Smooth muscle cell of bladder (primary cell): ENCODE results near the gene TIGD3. TPM values are rescaled to one million over a fixed set of nuclear protein-coding genes. Genes with fewer than 3 reads are reported as not detected.

ENCODE experiments used
- total RNA-seq: library from RNA; depleted of rRNA; stranded (reverse); fragments of >200 nt; gene quantifications from 2 replicates; pipeline ENCODE4 v1.2.3, GENCODE V29; 2014

Gene TIGD3, protein sequence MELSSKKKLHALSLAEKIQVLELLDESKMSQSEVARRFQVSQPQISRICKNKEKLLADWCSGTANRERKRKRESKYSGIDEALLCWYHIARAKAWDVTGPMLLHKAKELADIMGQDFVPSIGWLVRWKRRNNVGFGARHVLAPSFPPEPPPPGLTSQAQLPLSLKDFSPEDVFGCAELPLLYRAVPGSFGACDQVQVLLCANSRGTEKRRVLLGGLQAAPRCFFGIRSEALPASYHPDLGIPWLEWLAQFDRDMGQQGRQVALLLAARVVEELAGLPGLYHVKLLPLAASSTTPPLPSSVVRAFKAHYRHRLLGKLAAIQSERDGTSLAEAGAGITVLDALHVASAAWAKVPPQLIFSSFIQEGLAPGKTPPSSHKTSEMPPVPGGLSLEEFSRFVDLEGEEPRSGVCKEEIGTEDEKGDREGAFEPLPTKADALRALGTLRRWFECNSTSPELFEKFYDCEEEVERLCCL
- total RNA-seq: 0.14 and 0.18 TPM in 2 replicates

DNA sequence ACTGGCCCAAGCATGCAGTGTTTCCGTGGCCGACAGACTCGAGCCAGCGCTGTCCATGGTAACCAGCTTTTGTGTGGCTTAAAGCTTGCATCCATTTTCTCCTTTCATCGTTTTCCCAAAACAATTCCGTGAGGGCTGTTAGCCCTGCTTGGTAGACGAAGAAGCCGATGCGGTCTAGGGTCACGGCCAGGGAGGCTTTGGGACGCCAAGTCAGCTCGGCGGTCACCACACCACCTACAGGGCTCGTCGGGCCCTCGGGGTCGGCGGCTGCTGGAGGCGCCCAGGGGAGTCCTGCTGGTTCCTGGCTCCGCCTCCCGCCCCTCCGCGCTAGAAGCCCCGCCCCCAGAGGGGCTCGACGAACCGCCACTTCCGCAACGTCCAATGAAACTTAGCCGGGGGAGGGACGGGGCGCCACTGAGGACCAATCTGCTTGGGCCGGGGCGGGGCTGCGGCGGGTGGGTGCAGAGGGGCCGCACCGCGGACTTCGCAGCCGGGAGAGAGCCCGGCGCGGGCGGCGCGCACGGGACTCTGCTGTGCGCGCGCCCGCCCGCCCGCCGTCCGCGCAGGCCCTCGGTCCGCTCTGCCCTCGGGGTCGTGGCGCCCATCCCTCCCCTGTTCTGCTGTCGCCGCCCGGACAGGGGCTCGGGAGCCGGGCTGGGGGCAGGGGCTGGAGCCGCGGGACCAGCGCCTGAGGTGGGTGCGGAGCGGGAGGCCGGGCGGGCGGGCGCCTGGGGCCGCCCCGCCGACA is at the start of gene TIGD3:
Gene TIGD3 (plus strand): TSS at position 487 of the 748 bp plus-strand sequence. CDS start 1,058 bp downstream, outside the sequence.

DNA sequence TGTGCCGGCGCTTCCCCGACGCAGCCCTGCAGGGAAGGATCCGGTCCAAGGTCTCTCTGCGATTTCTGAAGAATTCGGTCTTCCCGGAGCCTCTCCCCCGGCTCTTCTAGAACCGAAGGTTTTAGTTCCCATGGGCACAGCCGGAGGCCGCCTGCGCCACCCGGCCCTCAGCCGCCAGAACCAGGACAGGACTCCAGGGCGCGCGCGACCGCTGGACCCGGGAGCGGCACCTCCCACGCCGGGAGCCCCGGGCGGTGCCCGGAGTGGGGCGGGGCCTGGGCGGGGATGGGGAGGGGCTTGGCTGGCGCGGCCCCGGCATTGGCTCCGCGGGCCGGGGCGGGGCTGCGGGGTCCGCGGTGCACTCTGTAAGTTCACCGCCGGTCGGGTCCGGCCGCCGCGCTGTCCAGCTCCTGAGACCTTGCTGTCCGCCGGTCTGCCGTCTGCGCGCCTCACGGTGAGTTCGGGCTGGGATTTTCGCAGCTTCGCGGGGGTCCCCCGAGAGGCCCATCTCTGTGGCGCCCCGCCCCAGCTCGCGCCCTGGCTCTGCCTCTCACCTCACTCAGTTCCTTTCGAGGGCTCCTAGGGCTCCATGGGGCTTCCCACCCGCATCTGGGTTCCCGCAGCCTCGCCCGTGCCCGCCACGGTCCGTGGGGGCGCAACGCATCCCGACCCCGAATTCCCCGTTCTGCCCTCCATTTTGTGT is 39.9 kb upstream of the TIGD3 start, which contains the start of gene CDC42EP2:
Gene CDC42EP2 (plus strand): TSS at position 366 of the 703 bp plus-strand sequence. CDS start 6,033 bp downstream, outside the sequence.

DNA sequence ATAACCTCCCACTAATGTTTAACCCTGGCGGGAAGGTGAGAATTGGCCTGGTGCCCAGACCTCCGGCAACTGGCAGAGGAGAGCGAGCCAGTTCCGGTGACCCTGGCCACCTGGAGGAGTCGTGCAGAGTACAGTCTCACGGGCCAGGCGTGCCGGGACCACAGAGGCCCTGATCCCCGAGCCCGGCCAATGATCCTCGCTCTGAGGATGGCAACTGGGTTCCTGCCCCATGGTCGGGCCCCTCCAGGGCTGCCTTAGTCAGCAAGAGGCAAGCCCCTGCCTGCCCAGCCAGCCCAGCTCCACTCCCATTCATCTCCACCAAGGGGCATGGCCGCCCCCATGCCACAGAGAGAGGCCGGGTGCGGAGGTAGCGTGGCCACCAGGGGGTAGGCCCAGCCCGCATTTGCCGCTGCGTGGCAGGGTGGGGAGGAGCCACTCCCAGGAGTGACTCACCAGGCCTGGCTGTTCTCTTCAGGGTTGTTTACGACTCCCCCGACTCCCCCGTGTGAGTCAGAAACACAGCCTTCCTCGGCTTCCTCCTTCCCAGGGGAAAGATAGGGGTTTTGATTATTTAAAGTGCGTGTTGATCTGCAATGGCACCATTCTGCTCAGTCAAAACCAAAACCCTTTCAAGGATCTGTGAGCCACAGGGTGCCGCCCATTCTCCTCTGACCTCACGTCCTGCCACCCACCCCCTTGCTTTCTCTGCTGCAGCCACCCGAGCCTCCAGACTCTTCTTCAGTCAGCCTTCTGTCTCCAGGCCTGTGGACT is 27.7 kb downstream of the TIGD3 start, which contains the start of gene SLC25A45:
Gene SLC25A45 (minus strand): TSS at position 614 of the 771 bp plus-strand sequence. CDS start 695 bp downstream, outside the sequence.

DNA sequence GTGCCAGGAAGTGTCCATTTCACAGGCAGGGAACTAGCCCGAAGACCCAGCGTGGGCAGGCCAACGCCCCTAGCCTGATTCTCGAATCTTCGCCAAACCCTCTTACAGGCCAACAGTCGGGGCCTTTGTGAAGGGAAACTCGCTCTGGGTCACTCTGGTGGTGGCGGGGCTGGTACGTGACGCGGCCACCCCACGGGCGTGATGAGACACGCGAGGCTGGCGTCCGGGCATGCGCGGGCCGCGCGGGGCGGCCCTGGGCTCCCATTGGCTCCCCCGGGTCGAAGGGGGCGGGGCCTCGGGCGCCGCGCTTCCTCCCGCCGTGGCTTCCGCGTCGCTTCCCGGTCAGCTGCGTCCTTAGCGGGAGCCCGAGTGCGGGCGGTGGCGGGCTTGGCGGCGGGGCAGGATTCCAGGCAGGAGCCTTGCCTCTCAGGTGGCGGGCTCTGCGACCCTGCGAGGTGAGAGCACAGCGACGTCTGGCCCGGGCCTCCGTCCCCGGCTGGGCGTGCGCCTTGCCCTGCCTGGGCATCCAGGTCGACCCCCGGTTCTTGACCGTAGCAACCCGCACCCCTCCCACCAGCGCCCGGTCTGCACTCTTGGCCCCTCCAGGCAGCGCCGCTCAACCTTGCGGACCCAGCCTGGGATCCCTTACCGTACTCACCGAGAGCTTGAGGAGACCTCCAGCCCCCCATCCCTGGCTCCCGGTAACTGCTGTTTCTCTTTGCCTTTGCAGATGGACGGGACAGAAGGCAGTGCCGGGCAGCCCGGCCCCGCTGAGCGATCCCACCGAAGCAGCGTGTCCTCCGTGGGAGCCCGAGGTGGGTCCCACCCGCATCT is 32.0 kb downstream of the TIGD3 start, which contains the start of gene FRMD8:
Gene FRMD8 (plus strand): TSS at position 331 of the 834 bp plus-strand sequence. CDS start 400 bp downstream, at position 731.

Other genes starting within 250 kb of the TIGD3 start
- 22.8 and 28.9 TPM in 2 replicates for gene TM7SF2, start 242.9 kb upstream of the TIGD3 start, total RNA-seq
- 6.3 and 7.5 TPM in 2 replicates for gene ZNHIT2, start 237.1 kb upstream of the TIGD3 start, total RNA-seq
- 477 and 542 TPM in 2 replicates for gene FAU, start 232.6 kb upstream of the TIGD3 start, total RNA-seq
- gene MRPL49, start 232.4 kb upstream of the TIGD3 start, total RNA-seq: 34.8 and 41.3 TPM in 2 replicates
- 16.8 and 18.1 TPM in 2 replicates for gene SYVN1, start 220.2 kb upstream of the TIGD3 start, total RNA-seq
- not detected in 2 replicates for gene SPDYC, start 184.5 kb upstream of the TIGD3 start, total RNA-seq
- 65.3 and 72.6 TPM in 2 replicates for gene CAPN1, start 172.8 kb upstream of the TIGD3 start, total RNA-seq
- 1.4 and 1.5 TPM in 2 replicates for gene POLA2, start 92.8 kb upstream of the TIGD3 start, total RNA-seq
- 15.0 and 23.2 TPM in 2 replicates for gene CDC42EP2, start 39.9 kb upstream of the TIGD3 start, total RNA-seq
- gene DPF2, start 20.9 kb upstream of the TIGD3 start, total RNA-seq: 26.5 and 27.7 TPM in 2 replicates
- gene SLC25A45, start 27.9 kb downstream of the TIGD3 start, total RNA-seq: 1.6 and 1.9 TPM in 2 replicates
- gene FRMD8, start 31.9 kb downstream of the TIGD3 start, total RNA-seq: 15.8 and 27.3 TPM in 2 replicates
- gene NEAT1, start 68.0 kb downstream of the TIGD3 start, total RNA-seq: 155 and 432 TPM in 2 replicates
- 9,122 and 13,115 TPM in 2 replicates for gene MALAT1, start 144.3 kb downstream of the TIGD3 start, total RNA-seq
- gene SCYL1, start 170.3 kb downstream of the TIGD3 start, total RNA-seq: 103 and 123 TPM in 2 replicates
- gene LTBP3, start 203.6 kb downstream of the TIGD3 start, total RNA-seq: 19.3 and 40.2 TPM in 2 replicates
- gene ZNRD2, start 215.7 kb downstream of the TIGD3 start, total RNA-seq: 32.0 and 32.6 TPM in 2 replicates
- 9.1 and 14.3 TPM in 2 replicates for gene FAM89B, start 217.8 kb downstream of the TIGD3 start, total RNA-seq
- gene EHBP1L1, start 221.3 kb downstream of the TIGD3 start, total RNA-seq: 30.4 and 35.2 TPM in 2 replicates
- gene KCNK7, start 241.0 kb downstream of the TIGD3 start, total RNA-seq: 0.09 and 0.43 TPM in 2 replicates